ENCODE measurements around the gene FUCA1.

Gene FUCA1

GRCh38 chr1:23879809-23880208, 11.7 kb upstream of the FUCA1 start:
- Histone ChIP-seq H3K79me1 (ENCODE audit: low read depth, low read length) (peaks cover 2% of the 10 kb centered on the region), H2BK5ac (ENCODE audit: low read length) (no peak overlapping the region), H2BK15ac (ENCODE audit: low read length) (no peak overlapping the region), H4K8ac (ENCODE audit: low read depth, low read length) (no peak overlapping the region), H2AK5ac (ENCODE audit: low read depth, low read length) (no peak overlapping the region), H3K27ac (replicated peaks; ENCODE audit: low read length) (no peak overlapping the region), H3K14ac (ENCODE audit: low read length) (no peak overlapping the region), H2BK120ac (ENCODE audit: low read depth, low read length) (no peak overlapping the region), H4K91ac (ENCODE audit: low read depth, low read length, poor library complexity) (no peak overlapping the region), H3K4me1 (ENCODE audit: control insufficient read depth in 2 of 2, insufficient read depth in 1 of 2, low read depth in 1 of 2, low read length in 2 of 2) (no peaks in the 10 kb centered on the region), H3K4me3 (ENCODE audit: low read length in 2 of 2) (no peak overlapping the region), H3K23ac (ENCODE audit: low read depth, low read length, poor library complexity) (no peak overlapping the region), H3K36me3 (replicated peaks in 1 of 2; ENCODE audit: control insufficient read depth in 2 of 2, insufficient read depth in 2 of 2, low read length in 2 of 2) (no peaks in the 10 kb centered on the region), H3K4me2 (ENCODE audit: insufficient read depth, low read length, poor library complexity, severe bottlenecking) (no peak overlapping the region), H3K9me3 (replicated peaks in 1 of 2; ENCODE audit: control insufficient read depth in 2 of 2, insufficient read depth in 1 of 2, low read depth in 1 of 2, low read length in 2 of 2) (peaks cover 2 to 6% of the 10 kb centered on the region in 2 donors), H2AFZ (ENCODE audit: low read length) (no peak overlapping the region), H3K9ac (ENCODE audit: low read depth, low read length, poor library complexity) (no peak overlapping the region), H3K4ac (ENCODE audit: low read length) (no peak overlapping the region), H3K18ac (ENCODE audit: low read length) (no peak overlapping the region), H2BK12ac (ENCODE audit: low read length) (no peak overlapping the region), H3K27me3 (ENCODE audit: control insufficient read depth in 3 of 3, insufficient read depth in 3 of 3, low read depth in 1 of 3, low read length in 3 of 3) (no peaks in the 10 kb centered on the region)
- DNase-seq (ENCODE audit: low spot score), result no peak
- WGBS, 2 donors (ENCODE audit: extremely low coverage in 2 of 2, insufficient read length in 2 of 2, insufficient replicate concordance in 1 of 2), result no CpG with 5 or more reads among the region's 1 CpG

- DNase-seq (ENCODE audit: low spot score), result no peak
- Histone ChIP-seq H3K27ac (replicated peaks; ENCODE audit: low read length) (no peak overlapping the region), H2BK12ac (ENCODE audit: low read length) (no peak overlapping the region), H3K4ac (ENCODE audit: low read length) (no peak overlapping the region), H3K36me3 (replicated peaks in 1 of 2; ENCODE audit: control insufficient read depth in 2 of 2, insufficient read depth in 2 of 2, low read length in 2 of 2) (no peaks in the 10 kb centered on the region), H3K14ac (ENCODE audit: low read length) (no peak overlapping the region), H2BK5ac (ENCODE audit: low read length) (no peak overlapping the region), H2BK15ac (ENCODE audit: low read length) (no peak overlapping the region), H3K23ac (ENCODE audit: low read depth, low read length, poor library complexity) (no peak overlapping the region), H3K4me2 (ENCODE audit: insufficient read depth, low read length, poor library complexity, severe bottlenecking) (no peak overlapping the region), H3K9ac (ENCODE audit: low read depth, low read length, poor library complexity) (no peak overlapping the region), H3K4me3 (ENCODE audit: low read length in 2 of 2) (no peak overlapping the region), H3K79me1 (ENCODE audit: low read depth, low read length) (peaks cover 2% of the 10 kb centered on the region), H3K4me1 (ENCODE audit: control insufficient read depth in 2 of 2, insufficient read depth in 1 of 2, low read depth in 1 of 2, low read length in 2 of 2) (no peaks in the 10 kb centered on the region), H3K9me3 (replicated peaks in 1 of 2; ENCODE audit: control insufficient read depth in 2 of 2, insufficient read depth in 1 of 2, low read depth in 1 of 2, low read length in 2 of 2) (peaks cover 2 to 6% of the 10 kb centered on the region in 2 donors), H3K27me3 (ENCODE audit: control insufficient read depth in 3 of 3, insufficient read depth in 3 of 3, low read depth in 1 of 3, low read length in 3 of 3) (peaks cover 0 to 7% (median 0%) of the 10 kb centered on the region in 3 experiments), H4K8ac (ENCODE audit: low read depth, low read length) (no peak overlapping the region), H2BK120ac (ENCODE audit: low read depth, low read length) (no peak overlapping the region), H3K18ac (ENCODE audit: low read length) (no peak overlapping the region), H2AFZ (ENCODE audit: low read length) (no peak overlapping the region), H2AK5ac (ENCODE audit: low read depth, low read length) (no peak overlapping the region), H4K91ac (ENCODE audit: low read depth, low read length, poor library complexity) (no peak overlapping the region)
- no CpG with 5 or more reads among the region's 1 CpG for WGBS, 2 donors (ENCODE audit: extremely low coverage in 2 of 2, insufficient read length in 2 of 2, insufficient replicate concordance in 1 of 2)
Measured at GRCh38 chr1:23878668-23879067, 10.6 kb upstream of the FUCA1 start.

DNA sequence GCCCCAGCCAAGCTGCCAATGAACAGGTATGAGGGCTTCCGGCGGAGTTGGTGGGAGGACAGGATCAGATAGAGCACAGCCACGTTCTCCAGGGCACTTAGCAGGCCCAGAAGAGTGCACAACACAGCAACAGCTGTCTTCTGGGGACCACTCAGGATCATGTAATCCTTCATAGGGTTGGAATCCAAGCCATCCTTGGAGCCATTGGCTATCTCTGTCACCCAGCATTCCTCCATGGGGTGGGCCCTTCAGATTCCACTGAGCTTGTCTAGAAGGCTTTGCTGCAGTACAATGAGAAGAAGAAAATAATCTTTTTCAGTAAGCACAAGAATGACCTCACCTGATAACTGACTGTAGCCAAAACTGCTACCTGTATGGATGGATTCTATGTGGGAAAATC, 7.3 kb upstream of the FUCA1 start:
- Histone ChIP-seq H3K27ac (replicated peaks; ENCODE audit: low read length) (no peak overlapping the region), H3K9me3 (replicated peaks in 1 of 2; ENCODE audit: control insufficient read depth in 2 of 2, insufficient read depth in 1 of 2, low read depth in 1 of 2, low read length in 2 of 2) (peaks cover 2 to 6% of the 10 kb centered on the region in 2 donors), H3K36me3 (replicated peaks in 1 of 2; ENCODE audit: control insufficient read depth in 2 of 2, insufficient read depth in 2 of 2, low read length in 2 of 2) (no peaks in the 10 kb centered on the region), H3K14ac (ENCODE audit: low read length) (no peak overlapping the region), H4K91ac (ENCODE audit: low read depth, low read length, poor library complexity) (no peak overlapping the region), H3K79me1 (ENCODE audit: low read depth, low read length) (peaks cover 2% of the 10 kb centered on the region), H2BK12ac (ENCODE audit: low read length) (no peak overlapping the region), H3K18ac (ENCODE audit: low read length) (no peak overlapping the region), H2BK5ac (ENCODE audit: low read length) (no peak overlapping the region), H3K4me3 (ENCODE audit: low read length in 2 of 2) (no peak overlapping the region), H2AK5ac (ENCODE audit: low read depth, low read length) (no peak overlapping the region), H3K4me2 (ENCODE audit: insufficient read depth, low read length, poor library complexity, severe bottlenecking) (no peak overlapping the region), H3K23ac (ENCODE audit: low read depth, low read length, poor library complexity) (peak overlapping the region; percentile 48), H2BK15ac (ENCODE audit: low read length) (no peak overlapping the region), H3K27me3 (ENCODE audit: control insufficient read depth in 3 of 3, insufficient read depth in 3 of 3, low read depth in 1 of 3, low read length in 3 of 3) (peaks cover 0 to 16% (median 0%) of the 10 kb centered on the region in 3 experiments), H3K4ac (ENCODE audit: low read length) (no peak overlapping the region), H3K4me1 (ENCODE audit: control insufficient read depth in 2 of 2, insufficient read depth in 1 of 2, low read depth in 1 of 2, low read length in 2 of 2) (no peaks in the 10 kb centered on the region), H4K8ac (ENCODE audit: low read depth, low read length) (no peak overlapping the region), H2AFZ (ENCODE audit: low read length) (no peak overlapping the region), H2BK120ac (ENCODE audit: low read depth, low read length) (no peak overlapping the region), H3K9ac (ENCODE audit: low read depth, low read length, poor library complexity) (no peak overlapping the region)
- DNase-seq (ENCODE audit: low spot score), result no peak
- no CpG with 5 or more reads among the region's 3 CpGs for WGBS, 2 donors (ENCODE audit: extremely low coverage in 2 of 2, insufficient read length in 2 of 2, insufficient replicate concordance in 1 of 2)

GRCh38 chr1:23872421-23872820, 4.3 kb upstream of the FUCA1 start:
- Histone ChIP-seq H4K91ac (ENCODE audit: low read depth, low read length, poor library complexity) (no peak overlapping the region), H3K79me1 (ENCODE audit: low read depth, low read length) (peaks cover 2% of the 10 kb centered on the region), H2BK15ac (ENCODE audit: low read length) (no peak overlapping the region), H2BK120ac (ENCODE audit: low read depth, low read length) (no peak overlapping the region), H3K9ac (ENCODE audit: low read depth, low read length, poor library complexity) (no peak overlapping the region), H3K4ac (ENCODE audit: low read length) (no peak overlapping the region), H4K8ac (ENCODE audit: low read depth, low read length) (no peak overlapping the region), H3K14ac (ENCODE audit: low read length) (no peak overlapping the region), H3K4me3 (ENCODE audit: low read length in 2 of 2) (no peak overlapping the region), H2AFZ (ENCODE audit: low read length) (no peak overlapping the region), H3K23ac (ENCODE audit: low read depth, low read length, poor library complexity) (no peak overlapping the region), H3K4me1 (ENCODE audit: control insufficient read depth in 2 of 2, insufficient read depth in 1 of 2, low read depth in 1 of 2, low read length in 2 of 2) (peaks cover 1 to 2% of the 10 kb centered on the region in 2 donors), H2BK5ac (ENCODE audit: low read length) (no peak overlapping the region), H3K27me3 (ENCODE audit: control insufficient read depth in 3 of 3, insufficient read depth in 3 of 3, low read depth in 1 of 3, low read length in 3 of 3) (peaks cover 0 to 25% (median 13%) of the 10 kb centered on the region in 3 experiments), H3K36me3 (replicated peaks in 1 of 2; ENCODE audit: control insufficient read depth in 2 of 2, insufficient read depth in 2 of 2, low read length in 2 of 2) (no peaks in the 10 kb centered on the region), H2BK12ac (ENCODE audit: low read length) (no peak overlapping the region), H3K27ac (replicated peaks; ENCODE audit: low read length) (no peak overlapping the region), H2AK5ac (ENCODE audit: low read depth, low read length) (no peak overlapping the region), H3K9me3 (replicated peaks in 1 of 2; ENCODE audit: control insufficient read depth in 2 of 2, insufficient read depth in 1 of 2, low read depth in 1 of 2, low read length in 2 of 2) (no peaks in the 10 kb centered on the region), H3K4me2 (ENCODE audit: insufficient read depth, low read length, poor library complexity, severe bottlenecking) (no peak overlapping the region), H3K18ac (ENCODE audit: low read length) (no peak overlapping the region)
- no peak for DNase-seq (ENCODE audit: low spot score)
- no CpG with 5 or more reads among the region's 3 CpGs for WGBS, 2 donors (ENCODE audit: extremely low coverage in 2 of 2, insufficient read length in 2 of 2, insufficient replicate concordance in 1 of 2)
